Stimulated activated naive CD4-positive, alpha-beta T cell treated with Interleukin-2 at 50 U/mL for 16 hours (primary cell): ENCODE data around the gene ART4.

ENCODE experiments used
- DNase-seq: peaks from one replicate; lab custom pipeline; 2025; lab: John Stamatoyannopoulos, UW

ART4 gene

DNA sequence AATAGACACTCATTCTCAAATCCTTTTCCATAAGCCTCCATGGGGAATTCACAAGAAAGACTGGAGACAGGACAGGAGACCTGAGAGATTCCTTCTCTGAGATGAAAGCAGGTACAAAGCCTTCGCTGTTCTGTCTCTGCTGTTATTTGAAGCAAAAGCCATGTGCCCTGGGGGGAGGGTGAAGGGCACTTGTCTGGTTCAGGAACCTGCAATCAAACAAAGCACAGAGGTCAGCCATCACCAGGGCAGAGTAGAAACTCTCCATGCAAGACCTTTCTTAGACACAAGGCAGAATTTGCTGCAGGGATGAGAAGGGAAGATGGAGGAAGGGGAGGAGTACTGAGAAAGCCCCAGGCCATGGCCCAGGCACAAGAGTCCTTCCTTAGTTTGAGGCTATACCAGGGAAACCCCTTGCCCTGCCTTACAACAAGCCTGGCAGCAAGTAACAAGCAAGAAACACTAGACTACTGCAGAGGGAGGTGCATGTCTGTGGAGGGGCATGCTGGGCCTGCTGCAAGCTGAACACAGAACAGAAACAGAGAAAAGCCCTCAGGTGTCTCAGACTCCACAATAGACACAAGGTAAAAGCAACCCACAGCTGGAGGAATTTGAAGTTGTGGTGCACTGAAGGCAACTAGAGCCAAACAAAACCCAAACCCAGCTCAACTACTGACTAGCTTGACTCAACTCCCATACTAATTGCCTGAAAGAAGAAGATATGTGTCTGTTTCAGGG is 7.8 kb upstream of the ART4 start:
- DNase-seq: no peak

GRCh38 chr12:14849661-14850060 is 6.3 kb upstream of the ART4 start:
- DNase-seq: no peak

- DNase-seq: no peak
Measured at GRCh38 chr12:14846876-14847580, 3.7 kb upstream of the ART4 start.

- DNase-seq: no peak
Measured at GRCh38 chr12:14846042-14846587, 2.8 kb upstream of the ART4 start.

DNA sequence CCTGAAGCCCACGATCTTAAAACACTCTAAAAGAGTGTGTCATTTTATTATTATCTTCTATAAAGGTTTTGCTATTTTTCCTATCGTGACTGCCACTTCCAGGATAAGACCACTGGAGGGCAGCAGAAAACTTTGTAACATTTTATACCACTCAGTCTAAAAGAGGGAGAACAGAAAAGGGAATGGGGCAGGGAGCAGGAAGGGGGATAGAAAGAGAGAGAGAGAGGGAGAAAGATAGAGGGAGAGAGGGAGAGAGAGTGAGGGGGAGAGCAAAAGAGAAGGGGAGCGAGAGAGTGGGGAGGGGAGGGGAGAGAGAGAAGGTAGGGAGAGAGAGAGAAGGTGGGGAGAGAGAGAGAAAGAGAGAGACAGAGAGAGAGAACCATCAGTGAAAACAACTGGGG is 2.0 kb upstream of the ART4 start:
- no peak for DNase-seq

DNA sequence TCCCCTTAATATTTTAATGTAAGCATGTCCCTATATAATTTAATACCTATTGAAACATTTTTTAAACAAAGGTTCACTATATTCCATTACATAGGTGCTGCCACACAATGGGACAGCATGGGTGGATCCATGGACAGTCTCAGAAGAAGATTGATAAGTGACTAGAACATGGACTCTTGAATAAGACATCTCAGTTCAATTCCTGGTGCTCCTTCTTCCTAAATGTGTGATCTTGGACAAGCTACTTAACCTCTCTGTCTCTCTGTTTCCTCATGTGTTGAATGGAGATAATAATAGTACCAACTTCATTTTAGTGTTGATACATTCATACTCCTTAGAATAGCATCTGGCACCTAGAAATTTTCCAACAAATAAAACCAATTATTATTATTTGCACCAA is 1.1 kb upstream of the ART4 start:
- DNase-seq: no peak

GRCh38 chr12:14842315-14842714 is 1.0 kb downstream of the ART4 start:
- no peak for DNase-seq

- DNase-seq: no peak
Measured at GRCh38 chr12:14841761-14842160, 1.6 kb downstream of the ART4 start.

- DNase-seq: no peak
Measured at GRCh38 chr12:14840616-14841015, 2.7 kb downstream of the ART4 start.

DNA sequence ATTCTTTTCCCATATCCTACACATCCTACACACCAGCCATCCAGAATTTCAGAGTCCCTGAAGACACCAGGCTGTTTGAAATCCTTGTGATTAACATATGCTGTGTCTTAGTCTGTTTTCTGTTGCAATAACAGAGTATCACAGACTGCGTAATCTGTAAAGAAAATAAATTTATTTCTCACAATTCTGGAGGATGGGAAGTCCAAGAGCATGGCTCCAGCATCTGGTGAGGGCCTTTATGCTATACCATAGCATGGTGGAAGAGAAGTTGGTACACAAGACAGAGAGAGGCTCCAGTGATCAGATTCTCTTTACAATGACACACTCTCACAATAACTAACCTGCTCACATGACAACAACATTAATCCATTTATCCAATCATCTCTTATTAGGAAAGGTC is 4.1 kb downstream of the ART4 start:
- no peak for DNase-seq

DNA sequence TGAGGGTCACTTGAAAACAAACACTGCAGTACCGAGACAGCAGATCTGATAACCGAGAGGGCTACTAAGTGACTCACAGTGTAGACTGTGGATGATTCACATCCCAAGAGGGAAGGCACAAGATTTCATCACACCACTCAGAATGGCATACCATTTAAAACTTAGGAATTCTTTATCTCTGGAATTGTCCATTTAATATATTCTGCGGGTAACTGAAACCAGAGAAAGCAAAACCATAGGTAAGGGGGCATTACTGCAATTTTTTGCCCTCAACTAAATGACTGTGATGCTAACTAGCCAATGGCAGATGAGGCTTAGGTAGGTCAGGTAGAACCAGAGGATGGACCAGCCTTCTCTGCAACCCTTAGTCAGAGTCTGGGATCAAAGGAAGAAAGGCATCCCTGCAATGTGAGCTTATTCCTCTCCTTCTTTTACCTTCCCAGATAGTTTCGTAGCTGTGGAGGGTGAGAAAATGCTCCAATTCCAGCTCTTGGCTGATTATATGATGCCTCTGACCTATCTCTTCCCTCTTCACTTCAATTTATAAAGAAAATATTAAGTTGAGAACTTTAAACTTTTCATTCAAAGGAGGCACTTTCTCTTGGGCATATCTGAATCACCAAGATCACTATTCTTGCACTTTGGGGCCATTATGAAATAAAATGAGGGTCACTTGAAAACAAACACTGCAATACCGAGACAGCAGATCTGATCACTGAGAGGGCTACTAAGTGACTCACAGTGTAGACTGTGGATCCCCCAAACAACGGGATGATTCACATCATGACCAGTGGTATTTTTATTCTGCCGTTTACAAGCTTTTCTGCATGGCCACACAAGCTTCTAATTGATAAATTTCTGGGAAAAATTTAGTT is 6.8 kb downstream of the ART4 start:
- DNase-seq: no peak

DNA sequence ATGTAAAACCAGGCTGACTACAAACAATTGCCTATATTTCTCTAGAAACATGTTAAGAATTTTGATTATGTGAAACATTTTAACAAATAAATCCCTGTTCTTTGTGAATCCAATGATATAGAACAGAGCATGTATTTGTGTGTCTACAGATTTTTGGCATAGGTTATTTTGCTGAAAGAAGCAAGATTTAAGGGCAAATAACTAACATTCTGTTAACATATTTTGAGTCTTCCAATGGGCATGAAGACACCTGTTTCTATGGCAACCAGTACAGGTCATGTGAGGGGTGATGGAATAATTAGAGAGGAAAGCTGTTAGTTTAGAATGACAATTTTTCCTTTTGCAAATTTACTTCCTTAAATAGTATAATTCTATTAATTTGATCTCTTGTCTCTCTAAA is 8.8 kb downstream of the ART4 start:
- DNase-seq: no peak

- DNase-seq: no peak
Measured at GRCh38 chr12:14833952-14834351, 9.4 kb downstream of the ART4 start.

GRCh38 chr12:14833336-14833735 is 10.0 kb downstream of the ART4 start:
- DNase-seq: no peak

- DNase-seq: no peak
Measured at GRCh38 chr12:14828892-14829291, 14.4 kb downstream of the ART4 start.

- no peak for DNase-seq
Measured at GRCh38 chr12:14827043-14827442, 16.3 kb downstream of the ART4 start.

GRCh38 chr12:14826491-14826890 is 16.8 kb downstream of the ART4 start:
- no peak for DNase-seq

DNA sequence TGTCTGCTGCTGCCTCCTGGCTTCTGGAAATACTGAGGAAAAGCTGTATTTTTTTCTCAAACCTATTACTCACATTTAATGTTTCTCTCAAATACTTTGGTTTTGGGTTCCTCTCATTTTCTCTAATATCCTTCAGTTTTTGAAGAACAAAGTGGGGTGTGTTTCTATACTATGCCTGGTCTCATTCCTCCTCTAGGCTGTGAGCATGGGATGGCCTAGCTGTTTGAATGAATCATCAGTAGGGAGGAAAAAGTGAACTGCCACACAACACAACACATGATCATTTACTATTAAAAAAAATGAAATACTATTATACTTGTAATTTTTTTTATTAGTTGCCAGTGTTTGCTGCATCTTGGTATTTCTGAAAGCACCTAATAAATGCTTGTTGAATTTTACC is 18.1 kb downstream of the ART4 start:
- DNase-seq: no peak

- no peak for DNase-seq
Measured at GRCh38 chr12:14824012-14824634, 19.2 kb downstream of the ART4 start.

DNA sequence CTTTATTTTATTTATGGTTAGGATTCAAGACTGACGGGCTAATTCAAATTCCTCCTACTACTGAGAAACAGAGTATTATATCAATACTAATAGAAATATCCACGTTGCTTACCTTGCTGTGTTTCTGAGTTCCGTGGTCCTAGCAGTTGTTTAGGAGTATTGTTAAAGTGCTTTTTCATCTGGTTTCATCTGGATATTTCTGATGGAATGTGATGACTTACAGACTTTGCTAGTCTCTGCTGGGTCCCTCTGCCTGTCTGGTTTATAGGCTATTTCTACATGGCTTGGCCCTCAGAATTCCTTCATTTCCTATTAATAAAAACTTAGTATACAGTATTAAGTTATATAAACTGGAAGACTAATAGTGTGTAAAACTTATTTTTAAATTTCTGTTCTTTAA is 29.3 kb downstream of the ART4 start, which contains the start of gene SMCO3:
Gene SMCO3 (minus strand): TSS at position 169 of the 400 bp plus-strand sequence. CDS start 7,502 bp downstream, outside the sequence.
- no peak for DNase-seq

DNA sequence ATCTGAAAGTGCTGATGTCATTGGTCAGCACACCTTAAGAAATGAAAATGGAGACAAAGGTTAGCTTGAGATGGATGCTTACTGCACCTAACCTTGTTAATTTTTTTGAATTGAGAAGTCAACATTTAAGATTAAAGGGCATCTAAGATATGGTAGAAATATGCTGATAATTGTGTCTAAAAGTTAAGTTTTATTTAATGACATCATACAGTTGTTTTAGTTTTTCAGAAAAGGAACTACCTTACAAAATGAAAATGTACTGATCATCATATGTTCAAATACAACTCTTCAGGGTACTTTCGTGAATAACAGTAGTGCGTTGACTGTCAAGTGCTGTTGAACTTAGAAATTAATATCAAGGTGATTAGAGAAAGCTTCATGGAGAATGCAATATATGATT is 31.8 kb downstream of the ART4 start:
- DNase-seq: no peak

DNA sequence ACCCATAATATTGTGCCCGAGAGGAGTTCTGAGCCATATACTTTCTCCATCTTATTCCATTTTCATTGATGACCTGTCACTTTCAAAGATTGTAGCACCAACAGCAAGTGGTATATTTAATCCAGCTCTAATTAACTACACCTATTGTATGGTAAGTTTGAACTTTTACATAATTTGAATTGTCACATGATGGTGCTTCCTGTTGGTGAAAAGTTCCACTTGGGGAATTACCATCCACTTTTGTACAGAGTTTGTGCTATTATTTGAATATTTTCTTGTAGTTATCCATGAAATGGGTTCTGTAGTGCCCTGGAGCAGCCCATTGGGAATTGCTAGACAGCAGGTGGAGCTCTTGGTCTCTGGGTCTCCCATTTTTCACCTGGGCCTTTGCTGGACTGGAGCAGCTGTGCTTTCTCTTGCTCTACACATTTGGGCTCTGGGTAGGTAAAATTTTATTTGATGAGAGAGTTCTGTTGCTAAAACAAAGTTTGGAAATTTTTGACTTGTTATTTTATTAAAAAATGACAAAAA is 32.3 kb downstream of the ART4 start:
- DNase-seq: no peak
